GM12873 (cell line): ENCODE data around the gene VGLL1.
A peak's percentile ranks its signal among the peaks of the same experiment; 100 is the strongest.

ENCODE experiments used
- CTCF ChIP-seq: IDR thresholded peaks from 2 replicates; pipeline ENCODE4 v1.5.1; 2012; ENCODE audit warnings: low read depth, mild to moderate bottlenecking, moderate library complexity, low read length, control low read depth; ENCODE audit not compliant: insufficient read depth; ENCODE audit errors: missing control alignments

The VGLL1 gene

GRCh38 chrX:136551410-136551809 is 19.4 kb downstream of the VGLL1 start:
- TF ChIP-seq CTCF, result no peak

GRCh38 chrX:136555694-136556093 is 23.7 kb downstream of the VGLL1 start:
- TF ChIP-seq CTCF, result no peak

DNA sequence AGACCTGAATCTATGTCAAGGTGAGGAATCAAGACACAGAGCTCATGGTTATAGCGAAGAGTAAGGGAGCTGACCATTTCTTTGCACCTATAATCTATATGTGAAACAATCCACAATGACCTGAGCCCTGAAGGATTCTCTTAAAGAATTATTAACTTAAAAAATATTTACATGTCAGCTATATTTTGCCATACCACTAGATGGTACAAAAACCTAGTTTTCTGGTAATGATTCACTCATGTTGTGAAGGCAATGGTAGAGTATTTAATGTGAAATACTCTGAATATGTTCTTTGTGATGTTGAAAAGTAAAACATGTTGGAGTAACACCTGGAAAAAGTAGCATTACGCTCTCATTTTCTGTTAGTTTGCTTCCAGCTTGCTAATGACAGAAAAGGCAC is 40.0 kb downstream of the VGLL1 start:
- TF ChIP-seq CTCF, result peak; percentile 23

DNA sequence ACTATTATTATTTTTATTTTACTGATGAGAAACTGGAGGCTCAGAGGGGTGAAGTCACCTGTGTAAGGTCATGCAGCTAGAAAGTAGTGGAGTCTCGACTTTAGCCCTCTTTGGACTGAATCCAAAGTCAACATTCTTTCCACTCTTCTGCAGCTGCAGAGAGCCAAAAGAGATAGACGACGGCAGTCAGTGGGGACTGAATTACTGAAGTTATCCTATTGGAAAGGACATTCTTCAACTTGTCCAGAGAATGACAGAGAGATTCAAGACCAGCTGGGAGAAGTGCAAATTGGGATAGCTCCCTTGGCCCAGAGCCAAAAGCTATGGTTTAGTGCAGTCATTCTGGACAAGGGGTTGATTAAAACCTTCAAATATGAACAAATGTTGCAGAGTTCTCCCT is 42.5 kb downstream of the VGLL1 start:
- TF ChIP-seq CTCF, result no peak

DNA sequence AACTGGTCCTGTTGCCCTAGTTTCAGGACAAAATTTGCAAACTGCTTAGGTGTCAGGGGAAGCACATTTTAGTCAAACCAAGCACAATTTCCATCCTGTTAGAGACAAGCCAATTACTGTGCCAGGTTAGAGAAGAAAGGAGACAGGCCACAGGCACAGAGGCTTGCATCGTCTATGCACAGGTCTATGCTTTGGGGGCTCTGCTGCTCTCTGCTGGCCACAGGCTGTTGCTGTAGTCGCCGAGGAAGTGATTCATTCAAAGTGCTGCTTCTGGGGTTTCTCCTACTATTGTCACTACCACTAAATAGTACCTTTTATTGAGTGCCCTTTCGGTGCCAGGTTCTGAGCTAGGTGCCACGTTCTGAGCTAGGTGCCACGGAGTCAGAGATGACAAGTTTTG is 45.5 kb downstream of the VGLL1 start:
- TF ChIP-seq CTCF, result peak; percentile 91

DNA sequence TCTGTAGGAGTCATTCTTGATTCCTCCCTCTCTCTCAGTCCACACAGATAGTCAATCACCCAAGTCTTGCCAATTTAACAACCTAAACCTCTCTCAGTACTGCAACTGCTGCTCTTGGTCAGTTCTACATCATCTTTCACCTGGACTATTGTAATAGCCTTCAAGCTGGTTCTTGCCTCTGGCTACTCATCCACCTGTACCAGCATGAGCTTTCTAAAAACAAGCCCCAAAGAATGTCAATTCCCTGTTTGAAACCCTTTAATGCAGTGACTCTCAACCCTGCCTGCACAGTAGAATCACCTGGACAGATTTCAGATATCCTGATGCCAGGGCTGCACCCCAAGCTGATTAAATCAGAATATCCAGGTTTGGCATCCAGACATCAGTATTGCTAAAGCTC is 48.3 kb downstream of the VGLL1 start:
- no peak for TF ChIP-seq CTCF

- no peak for TF ChIP-seq CTCF
Observed at GRCh38 chrX:136582624-136583023, 50.6 kb downstream of the VGLL1 start.
